ENCODE data around the gene FAAH.

Gene FAAH

DNA sequence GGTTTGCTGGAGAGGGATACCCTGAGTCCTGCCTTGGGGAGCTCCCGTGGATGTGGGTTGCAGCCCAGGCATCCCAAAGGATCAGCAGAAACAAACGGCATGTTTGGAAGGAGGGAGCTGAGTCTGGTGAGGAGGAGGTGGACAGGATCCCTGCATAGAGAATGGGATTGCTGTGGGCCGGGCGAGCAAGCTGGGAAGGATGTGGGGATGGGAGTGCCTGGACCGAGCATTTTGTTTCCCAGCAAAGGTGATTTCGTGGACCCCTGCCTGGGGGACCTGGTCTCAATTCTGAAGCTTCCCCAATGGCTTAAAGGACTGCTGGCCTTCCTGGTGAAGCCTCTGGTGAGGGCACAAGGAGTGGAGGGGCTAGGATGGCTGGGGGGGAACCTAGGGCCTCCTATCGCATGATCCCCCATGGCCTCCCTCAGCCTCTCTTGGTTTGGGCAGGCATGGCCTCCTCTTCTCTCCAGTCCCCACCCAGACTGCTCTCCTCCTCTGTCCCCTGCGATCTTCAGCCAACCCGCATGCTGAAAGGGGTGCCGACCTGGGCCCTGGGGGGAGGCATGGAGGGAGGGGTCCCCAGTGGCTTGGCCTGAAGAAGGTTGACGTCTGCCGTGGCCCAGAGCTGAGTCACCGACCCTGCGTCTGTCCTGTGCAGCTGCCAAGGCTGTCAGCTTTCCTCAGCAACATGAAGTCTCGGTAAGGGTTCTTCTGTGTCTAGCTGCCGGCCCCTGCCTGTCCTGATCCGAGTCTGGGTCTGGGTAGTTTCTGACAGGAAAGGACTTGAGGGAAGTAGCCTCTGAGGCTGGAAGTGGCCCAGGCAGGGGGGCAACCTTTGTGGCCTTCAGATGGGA lies 16.3 kb downstream of the FAAH start:
- Histone ChIP-seq H3K4me3 (replicated peaks; ENCODE audit: insufficient read depth, low read length) (no peak overlapping the region), H3K27ac (replicated peaks) (no peak overlapping the region), H3K27me3 (ENCODE audit: insufficient read depth, poor library complexity, severe bottlenecking) (no peaks in the 10 kb centered on the region)
- TF ChIP-seq POLR2AphosphoS5 (IDR thresholded peaks at IDR 0.05; ENCODE audit: low read depth) = no peak
- TF ChIP-seq GABPA (IDR thresholded peaks at IDR 0.05; ENCODE audit: low read depth) = no peak
- TF ChIP-seq, protein P1, sequence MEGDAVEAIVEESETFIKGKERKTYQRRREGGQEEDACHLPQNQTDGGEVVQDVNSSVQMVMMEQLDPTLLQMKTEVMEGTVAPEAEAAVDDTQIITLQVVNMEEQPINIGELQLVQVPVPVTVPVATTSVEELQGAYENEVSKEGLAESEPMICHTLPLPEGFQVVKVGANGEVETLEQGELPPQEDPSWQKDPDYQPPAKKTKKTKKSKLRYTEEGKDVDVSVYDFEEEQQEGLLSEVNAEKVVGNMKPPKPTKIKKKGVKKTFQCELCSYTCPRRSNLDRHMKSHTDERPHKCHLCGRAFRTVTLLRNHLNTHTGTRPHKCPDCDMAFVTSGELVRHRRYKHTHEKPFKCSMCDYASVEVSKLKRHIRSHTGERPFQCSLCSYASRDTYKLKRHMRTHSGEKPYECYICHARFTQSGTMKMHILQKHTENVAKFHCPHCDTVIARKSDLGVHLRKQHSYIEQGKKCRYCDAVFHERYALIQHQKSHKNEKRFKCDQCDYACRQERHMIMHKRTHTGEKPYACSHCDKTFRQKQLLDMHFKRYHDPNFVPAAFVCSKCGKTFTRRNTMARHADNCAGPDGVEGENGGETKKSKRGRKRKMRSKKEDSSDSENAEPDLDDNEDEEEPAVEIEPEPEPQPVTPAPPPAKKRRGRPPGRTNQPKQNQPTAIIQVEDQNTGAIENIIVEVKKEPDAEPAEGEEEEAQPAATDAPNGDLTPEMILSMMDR (IDR thresholded peaks at IDR 0.05; ENCODE audit: insufficient read depth, low read length) = no peak
- no peak for TF ChIP-seq SPI1 (IDR thresholded peaks at IDR 0.05; ENCODE audit: borderline replicate concordance, low read depth)
- TF ChIP-seq, protein P2, sequence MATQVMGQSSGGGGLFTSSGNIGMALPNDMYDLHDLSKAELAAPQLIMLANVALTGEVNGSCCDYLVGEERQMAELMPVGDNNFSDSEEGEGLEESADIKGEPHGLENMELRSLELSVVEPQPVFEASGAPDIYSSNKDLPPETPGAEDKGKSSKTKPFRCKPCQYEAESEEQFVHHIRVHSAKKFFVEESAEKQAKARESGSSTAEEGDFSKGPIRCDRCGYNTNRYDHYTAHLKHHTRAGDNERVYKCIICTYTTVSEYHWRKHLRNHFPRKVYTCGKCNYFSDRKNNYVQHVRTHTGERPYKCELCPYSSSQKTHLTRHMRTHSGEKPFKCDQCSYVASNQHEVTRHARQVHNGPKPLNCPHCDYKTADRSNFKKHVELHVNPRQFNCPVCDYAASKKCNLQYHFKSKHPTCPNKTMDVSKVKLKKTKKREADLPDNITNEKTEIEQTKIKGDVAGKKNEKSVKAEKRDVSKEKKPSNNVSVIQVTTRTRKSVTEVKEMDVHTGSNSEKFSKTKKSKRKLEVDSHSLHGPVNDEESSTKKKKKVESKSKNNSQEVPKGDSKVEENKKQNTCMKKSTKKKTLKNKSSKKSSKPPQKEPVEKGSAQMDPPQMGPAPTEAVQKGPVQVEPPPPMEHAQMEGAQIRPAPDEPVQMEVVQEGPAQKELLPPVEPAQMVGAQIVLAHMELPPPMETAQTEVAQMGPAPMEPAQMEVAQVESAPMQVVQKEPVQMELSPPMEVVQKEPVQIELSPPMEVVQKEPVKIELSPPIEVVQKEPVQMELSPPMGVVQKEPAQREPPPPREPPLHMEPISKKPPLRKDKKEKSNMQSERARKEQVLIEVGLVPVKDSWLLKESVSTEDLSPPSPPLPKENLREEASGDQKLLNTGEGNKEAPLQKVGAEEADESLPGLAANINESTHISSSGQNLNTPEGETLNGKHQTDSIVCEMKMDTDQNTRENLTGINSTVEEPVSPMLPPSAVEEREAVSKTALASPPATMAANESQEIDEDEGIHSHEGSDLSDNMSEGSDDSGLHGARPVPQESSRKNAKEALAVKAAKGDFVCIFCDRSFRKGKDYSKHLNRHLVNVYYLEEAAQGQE (IDR thresholded peaks at IDR 0.05; ENCODE audit: insufficient replicate concordance, low read depth) = no peak
- no peak for DNase-seq (ENCODE audit: low read depth in 1 of 2, low spot score in 1 of 2)

DNA sequence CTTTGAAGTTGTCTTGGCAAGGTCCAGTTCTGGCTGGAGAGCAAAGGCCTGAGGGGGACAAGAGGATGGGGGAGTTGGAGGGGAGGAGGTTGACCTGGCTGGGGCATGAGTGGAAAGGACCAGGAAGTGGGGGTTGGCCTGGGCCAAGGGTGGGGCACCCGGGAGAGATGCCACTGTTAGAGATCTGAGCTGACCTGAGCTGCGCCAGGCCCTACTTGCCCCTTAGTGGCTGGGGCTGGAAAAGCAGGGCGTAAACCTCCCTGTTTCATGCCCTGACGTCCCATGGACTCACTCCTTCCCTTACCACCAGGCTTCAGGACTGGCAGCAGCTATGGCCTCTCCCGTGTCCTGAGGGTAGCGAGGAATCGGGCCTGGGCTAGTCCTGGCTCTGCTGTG lies 16.9 kb downstream of the FAAH start:
- H3K4me3 ChIP-seq (replicated peaks; ENCODE audit: insufficient read depth, low read length) = no peak overlapping the region
- DNase-seq (ENCODE audit: low read depth in 1 of 2, low spot score in 1 of 2) = no peak
- H3K27me3 ChIP-seq (ENCODE audit: insufficient read depth, poor library complexity, severe bottlenecking) = no peaks in the 10 kb centered on the region
- TF ChIP-seq GABPA (IDR thresholded peaks at IDR 0.05; ENCODE audit: low read depth) = no peak
- TF ChIP-seq, protein P2 (IDR thresholded peaks at IDR 0.05; ENCODE audit: insufficient replicate concordance, low read depth) = no peak
- no peak for TF ChIP-seq POLR2AphosphoS5 (IDR thresholded peaks at IDR 0.05; ENCODE audit: low read depth)
- no peak for TF ChIP-seq SPI1 (IDR thresholded peaks at IDR 0.05; ENCODE audit: borderline replicate concordance, low read depth)
- TF ChIP-seq, protein P1 (IDR thresholded peaks at IDR 0.05; ENCODE audit: insufficient read depth, low read length) = no peak
- no peak overlapping the region for H3K27ac ChIP-seq (replicated peaks)

DNA sequence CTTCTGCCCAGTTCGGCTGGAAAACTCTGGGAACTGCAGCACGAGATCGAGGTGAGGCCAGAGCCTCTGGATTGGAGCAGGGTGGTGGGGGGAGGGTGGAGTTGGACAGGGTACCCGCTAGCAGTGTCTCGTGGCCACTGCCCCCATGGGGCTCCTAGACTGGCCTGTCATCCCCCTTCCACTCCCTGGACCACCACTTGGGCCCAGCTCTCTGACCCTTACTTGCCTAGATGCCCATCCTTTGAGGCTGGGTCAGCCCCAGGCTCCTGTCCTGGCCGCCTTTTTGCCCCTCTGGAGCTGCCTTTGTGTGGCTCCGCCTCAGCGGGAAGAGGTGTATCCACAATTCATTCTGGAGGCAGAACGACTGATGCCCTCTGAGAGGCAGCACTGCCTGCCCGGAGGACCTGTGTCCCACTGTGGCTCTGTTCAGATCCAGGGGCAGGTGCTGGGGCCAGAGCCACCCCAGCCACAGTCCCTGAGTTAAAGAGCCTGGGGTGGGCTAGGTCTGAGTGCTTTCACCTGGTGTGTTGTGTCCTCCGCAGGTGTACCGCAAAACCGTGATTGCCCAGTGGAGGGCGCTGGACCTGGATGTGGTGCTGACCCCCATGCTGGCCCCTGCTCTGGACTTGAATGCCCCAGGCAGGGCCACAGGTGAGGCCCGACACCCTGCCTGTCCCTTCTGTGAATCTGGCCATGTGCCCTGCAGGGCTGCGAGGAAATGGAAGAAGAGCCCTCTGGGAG lies 17.7 kb downstream of the FAAH start:
- Histone ChIP-seq H3K27ac (replicated peaks) (no peak overlapping the region), H3K4me3 (replicated peaks; ENCODE audit: insufficient read depth, low read length) (no peak overlapping the region), H3K27me3 (ENCODE audit: insufficient read depth, poor library complexity, severe bottlenecking) (no peaks in the 10 kb centered on the region)
- TF ChIP-seq SPI1 (IDR thresholded peaks at IDR 0.05; ENCODE audit: borderline replicate concordance, low read depth) (no peak), GABPA (IDR thresholded peaks at IDR 0.05; ENCODE audit: low read depth) (no peak), POLR2AphosphoS5 (IDR thresholded peaks at IDR 0.05; ENCODE audit: low read depth) (no peak)
- TF ChIP-seq, protein P1 (IDR thresholded peaks at IDR 0.05; ENCODE audit: insufficient read depth, low read length) = no peak
- TF ChIP-seq, protein P2 (IDR thresholded peaks at IDR 0.05; ENCODE audit: insufficient replicate concordance, low read depth) = no peak
- DNase-seq (ENCODE audit: low read depth in 1 of 2, low spot score in 1 of 2) = no peak

Data from HL-60 (cell line).